GM21390 (cell line): ENCODE measurements around the gene NAALADL1.

Source experiments
- ATAC-seq: cut with Tn5 transposase; IDR thresholded peaks from one replicate; pipeline ENCODE4 v1.9.1; 2021; ENCODE audit not compliant: unreplicated experiment

Gene NAALADL1

DNA sequence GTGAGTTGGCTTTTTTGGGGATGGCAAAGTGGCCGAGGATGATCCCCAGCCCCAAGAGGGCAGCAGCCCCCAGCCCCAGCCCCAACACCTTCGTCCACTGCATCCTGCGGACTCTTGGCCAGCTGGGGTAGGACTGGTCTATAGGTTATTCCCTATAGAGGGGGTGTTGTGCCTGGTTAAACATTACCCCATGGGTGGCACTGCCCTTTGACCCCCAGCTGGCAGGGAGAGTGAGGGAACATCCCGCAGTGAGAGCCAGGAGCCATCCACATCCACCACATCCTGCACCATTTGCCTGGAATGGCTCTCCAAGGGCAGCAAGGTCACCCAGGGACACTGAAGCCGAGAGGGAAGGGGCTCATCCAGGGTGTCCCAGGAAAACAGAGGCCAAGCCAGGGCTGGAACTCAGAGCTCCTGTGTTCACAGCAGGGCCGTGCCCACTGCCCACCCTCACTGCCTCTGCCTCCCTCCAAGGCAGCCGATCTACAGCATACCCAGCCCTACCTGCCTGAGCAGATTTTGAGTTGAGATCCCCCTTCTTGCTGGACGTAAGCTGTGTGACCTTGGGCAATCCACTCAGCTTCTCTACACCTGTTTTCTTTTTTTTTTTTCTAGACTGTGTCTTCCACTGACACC is at the start of gene NAALADL1:
NAALADL1 (minus strand) TSS at position 135 of the 636 bp plus-strand sequence; CDS start at position 103, 32 bp downstream.
- no peak for ATAC-seq

DNA sequence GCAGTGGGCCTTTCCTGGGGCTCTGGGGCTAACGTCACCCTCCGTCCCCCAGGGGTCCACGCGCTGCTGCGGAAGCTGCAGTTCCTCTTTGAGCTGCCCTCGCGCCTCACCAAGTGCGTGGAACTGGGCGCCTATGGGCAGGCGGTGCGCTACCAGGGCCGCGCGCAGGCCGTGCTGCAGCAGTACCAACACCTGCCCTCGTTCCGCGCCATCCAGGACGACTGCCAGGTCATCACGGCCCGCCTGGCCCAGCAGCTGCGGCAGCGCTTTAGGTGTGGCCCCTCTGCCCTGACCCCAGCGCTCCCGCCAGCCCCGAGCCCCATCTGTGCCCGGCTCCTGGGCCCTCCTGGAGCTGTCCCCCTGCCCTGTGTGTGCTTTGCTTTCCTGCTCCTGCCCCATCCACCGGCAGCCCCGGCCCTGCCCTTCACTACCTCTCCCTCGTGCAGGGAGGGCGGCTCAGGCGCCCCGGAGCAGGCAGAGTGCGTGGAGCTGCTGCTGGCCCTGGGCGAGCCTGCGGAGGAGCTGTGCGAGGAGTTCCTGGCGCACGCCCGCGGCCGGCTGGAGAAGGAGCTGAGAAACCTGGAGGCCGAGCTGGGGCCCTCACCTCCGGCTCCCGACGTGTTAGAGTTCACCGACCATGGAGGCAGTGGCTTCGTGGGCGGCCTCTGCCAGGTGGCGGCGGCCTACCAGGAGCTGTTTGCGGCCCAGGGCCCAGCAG is 49.6 kb upstream of the NAALADL1 start:
- no peak for ATAC-seq

DNA sequence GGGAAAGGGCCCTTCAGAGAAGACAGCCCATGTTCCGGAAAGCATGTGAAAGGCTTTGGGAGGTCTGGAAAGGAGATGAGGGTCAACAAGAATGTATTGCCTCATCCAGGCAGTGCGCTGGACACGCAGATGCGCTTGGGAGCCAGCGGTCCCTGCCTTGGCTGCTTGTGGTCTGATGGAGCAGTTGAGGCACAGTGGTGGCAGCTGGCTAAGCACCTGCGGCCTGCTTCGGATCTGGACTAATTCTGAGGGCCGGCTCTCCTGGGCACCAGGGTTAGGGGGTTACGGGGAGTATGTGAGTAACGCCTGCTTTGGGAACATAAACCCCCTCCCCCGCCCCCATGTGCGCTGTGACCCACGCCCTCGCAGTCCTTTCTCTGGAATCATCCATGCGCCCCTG is 48.7 kb upstream of the NAALADL1 start:
- ATAC-seq = no peak

DNA sequence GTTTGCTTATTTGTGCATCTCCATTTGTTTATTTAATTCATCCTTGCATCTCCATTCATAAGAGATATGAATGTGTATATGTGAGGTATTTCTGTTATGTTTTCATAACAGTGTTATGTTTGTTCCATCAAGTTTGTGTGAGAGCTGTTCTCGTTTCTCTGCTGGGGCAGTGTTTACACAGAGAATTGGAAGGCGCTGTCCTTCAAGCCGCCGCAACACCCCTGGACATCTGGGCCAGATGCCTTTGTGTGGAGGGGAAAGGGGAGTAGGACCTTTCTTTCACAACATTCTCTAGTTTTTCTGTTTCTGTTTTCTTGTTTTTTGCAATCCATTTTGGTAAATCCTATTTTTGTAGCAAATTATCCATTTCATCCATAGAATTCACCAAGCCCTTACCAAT is 46.3 kb upstream of the NAALADL1 start:
- ATAC-seq = no peak

DNA sequence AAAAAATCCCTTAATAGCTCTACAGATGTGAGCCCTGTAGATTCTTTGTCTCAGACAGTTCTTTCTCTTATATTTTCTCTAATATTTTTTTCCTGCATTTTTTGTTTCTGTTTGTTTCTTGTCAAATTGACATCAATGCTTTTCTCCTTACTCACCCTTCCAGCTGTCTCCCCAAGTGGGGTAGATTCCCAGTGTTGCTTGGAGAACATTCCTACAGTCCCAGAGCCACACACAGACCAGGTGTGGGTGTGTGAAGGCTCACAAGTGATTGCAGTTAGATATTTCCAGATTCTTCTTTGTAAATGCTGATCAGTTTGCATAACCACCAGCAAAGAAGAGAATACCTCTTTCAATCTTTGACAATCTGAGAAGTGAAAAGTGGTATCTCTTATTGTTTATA is 45.1 kb upstream of the NAALADL1 start:
- ATAC-seq = no peak

GRCh38 chr11:65102142-65103095 is 44.1 kb upstream of the NAALADL1 start:
- no peak for ATAC-seq

- ATAC-seq = no peak
These were observed 42.5 kb upstream of the NAALADL1 start for GRCh38 chr11:65100674-65101350.

DNA sequence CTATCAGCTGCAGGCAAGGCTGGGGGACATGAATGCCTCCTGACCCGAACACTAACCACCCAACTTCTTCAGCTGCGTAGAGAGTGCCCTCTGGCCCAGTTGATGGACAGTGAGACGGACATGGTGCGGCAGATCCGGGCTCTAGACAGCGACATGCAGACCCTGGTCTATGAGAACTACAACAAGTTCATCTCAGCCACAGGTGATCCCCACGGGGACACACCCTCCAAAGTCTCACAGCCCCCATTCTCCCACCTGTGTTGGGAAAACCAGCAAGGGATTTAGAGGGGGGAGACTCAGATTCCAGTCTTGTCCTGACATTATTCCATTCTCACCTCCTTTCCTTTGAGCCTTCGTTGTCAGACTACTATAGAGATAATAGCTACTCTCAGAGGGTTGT is 38.6 kb upstream of the NAALADL1 start:
- ATAC-seq = no peak

DNA sequence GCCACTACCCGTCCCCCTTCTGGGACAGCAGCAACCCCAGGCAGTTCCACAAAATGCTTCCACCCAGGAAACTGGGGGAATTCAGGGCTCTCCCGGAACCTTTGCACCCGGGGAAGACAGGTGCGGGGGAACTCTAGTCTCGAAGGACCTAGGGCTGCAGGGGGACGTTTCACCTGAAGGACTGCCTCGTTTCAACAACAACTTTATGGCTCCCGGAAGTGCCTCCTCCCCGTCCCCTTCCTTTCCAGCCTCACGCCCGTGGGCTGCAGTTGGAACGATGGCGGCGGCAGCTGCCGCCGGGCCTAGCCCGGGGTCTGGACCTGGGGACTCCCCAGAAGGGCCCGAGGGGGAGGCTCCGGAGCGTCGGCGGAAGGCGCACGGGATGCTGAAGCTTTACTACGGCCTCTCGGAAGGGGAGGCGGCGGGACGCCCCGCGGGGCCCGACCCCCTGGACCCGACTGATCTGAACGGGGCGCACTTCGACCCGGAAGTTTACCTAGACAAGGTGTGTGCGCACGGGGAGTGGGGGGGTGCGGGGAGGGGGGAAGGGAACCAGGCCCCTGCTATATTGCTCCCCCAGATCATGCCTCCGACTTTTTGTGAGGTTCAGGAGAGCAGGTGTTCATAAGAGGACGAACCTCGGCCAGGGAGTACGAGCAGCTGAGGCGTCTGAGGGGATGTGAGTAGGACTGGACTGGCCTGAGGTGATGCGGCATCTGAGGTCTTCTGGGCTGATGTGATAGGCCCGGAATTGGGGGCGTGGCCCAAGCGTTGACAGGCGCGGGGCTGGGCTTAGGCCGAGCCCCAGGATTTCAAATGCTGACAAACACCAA is 37.8 kb upstream of the NAALADL1 start, which contains the start of gene VPS51:
VPS51 (plus strand) TSS at position 241 of the 833 bp plus-strand sequence; CDS start at position 278, 37 bp downstream.
- ATAC-seq = peak; percentile 68

DNA sequence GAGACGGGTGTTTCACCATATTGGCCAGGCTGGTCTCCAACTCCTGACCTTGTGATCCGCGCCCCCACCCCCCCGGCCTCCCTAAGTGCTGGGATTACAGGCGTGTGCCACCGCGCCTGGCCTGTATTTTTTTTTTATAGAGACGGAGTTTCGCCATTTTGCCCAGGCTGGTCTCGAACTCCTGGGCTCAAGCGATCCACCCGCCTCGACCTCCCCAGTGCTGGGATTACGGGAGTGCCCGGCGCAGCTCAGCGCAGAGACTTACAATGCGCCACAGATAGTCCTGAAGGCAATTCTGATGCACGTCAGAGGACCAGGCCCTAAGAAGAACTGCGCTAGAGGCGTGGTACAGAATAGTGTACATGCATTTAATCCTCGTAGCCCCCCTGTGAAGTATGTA is 37.1 kb upstream of the NAALADL1 start:
- ATAC-seq = no peak

- no peak for ATAC-seq
These were observed 32.3 kb upstream of the NAALADL1 start for GRCh38 chr11:65090628-65091027.

DNA sequence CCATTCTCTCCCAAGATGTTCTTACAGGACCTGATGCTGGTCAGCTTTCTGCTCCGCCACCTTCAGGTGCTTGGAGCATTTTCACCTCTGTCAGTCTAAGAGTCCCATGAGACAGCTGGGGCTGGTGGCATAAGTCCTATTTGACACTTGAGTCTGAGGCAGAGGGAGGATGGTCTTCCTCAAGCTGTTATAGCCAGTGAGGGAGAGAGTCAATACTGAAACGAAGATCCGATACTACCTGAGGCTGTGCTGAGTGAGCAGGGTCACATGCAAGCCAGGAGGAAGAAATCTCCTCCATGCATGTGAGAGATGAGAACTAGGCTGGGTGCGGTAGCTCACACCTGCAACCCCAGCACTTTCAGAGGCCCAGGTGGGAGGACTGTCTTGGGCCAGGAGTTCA is 31.3 kb upstream of the NAALADL1 start:
- no peak for ATAC-seq

GRCh38 chr11:65087827-65088226 is 29.5 kb upstream of the NAALADL1 start:
- ATAC-seq = no peak

DNA sequence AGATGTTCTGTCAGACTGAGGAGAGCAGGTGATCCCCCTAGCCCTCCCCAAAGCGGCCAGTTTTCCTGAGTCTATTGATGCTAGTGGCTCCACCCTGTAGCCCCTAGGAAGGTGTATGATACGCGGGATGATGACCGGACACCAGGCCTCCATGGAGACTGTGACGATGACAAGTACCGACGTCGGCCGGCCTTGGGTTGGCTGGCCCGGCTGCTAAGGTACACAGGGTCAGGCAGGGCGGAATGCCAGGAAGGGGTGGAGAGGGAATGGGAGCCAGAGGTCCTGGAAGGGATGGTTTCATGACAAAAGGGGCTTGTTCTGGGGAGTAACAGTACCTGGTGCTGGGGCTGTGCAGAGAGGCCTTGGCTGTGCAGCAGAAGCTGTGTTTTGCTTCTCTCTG is 28.9 kb upstream of the NAALADL1 start:
- ATAC-seq = no peak

DNA sequence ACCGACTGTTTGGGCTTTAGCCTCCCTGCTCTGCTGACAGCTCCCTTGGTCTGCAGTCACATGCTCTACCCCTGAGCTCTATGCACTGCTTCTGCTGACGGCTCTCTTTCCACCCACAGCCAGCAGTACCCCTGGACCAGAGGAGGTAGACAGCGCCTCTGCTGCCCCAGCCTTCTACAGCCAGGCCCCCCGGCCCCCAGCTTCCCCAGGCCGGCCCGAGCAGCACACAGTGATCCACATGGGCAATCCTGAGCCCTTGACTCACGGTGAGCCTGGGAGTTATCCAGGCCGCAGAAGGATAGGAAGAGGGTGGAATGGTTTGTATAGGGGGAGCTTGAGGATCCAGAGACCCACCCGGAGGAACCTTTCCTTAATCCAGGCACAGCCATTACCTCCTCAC is 28.5 kb upstream of the NAALADL1 start:
- no peak for ATAC-seq

DNA sequence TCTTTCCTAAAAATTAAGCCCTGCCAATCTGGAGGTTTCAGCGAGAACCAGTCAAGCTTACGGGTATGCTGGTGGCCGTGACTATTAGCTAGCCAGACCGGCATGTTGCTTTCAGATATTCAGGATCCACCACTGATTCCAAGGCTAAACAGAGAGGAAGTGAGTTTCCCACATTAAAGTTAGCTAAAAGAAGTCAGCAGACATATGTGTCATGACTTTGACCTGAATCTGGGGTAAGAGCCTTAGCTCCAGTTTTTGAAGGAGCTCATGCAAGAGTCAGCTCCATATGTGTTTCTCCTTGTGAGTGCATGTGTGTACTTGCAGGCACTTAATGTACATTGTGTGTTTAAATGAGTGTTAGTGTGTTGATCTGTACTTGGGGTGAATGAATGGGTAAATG is 27.1 kb upstream of the NAALADL1 start:
- no peak for ATAC-seq

DNA sequence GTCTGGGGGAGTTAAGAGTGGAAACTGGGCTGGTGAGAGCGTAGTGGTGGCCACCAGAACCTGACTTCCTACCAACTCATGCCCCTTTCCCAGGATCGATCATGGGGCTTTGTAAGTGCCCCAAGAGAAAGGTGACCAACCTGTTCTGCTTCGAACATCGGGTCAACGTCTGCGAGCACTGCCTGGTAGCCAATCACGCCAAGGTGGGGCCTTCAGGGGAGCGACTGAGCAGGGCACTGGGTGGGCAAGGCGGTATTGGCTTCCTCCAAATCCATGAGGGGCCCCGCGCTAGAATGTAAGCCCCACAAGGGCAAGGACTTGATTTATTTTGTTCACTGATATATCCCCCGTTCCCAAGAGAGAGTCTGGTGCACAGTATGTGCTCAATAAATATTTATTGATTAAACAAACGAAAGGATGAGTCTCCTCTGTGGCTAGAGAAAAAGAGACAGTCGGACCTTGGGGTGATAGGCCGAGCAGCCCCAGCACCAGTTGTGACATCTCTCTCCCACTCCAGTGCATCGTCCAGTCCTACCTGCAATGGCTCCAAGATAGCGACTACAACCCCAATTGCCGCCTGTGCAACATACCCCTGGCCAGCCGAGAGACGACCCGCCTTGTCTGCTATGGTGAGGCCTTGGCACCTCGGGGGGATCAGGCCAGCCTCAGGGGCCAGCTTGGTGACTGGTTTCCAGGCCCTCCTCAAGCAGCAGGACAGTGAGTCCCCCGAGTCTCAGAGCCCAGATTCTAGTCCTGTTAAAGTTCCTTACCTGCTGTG is 26.4 kb upstream of the NAALADL1 start:
- no peak for ATAC-seq

DNA sequence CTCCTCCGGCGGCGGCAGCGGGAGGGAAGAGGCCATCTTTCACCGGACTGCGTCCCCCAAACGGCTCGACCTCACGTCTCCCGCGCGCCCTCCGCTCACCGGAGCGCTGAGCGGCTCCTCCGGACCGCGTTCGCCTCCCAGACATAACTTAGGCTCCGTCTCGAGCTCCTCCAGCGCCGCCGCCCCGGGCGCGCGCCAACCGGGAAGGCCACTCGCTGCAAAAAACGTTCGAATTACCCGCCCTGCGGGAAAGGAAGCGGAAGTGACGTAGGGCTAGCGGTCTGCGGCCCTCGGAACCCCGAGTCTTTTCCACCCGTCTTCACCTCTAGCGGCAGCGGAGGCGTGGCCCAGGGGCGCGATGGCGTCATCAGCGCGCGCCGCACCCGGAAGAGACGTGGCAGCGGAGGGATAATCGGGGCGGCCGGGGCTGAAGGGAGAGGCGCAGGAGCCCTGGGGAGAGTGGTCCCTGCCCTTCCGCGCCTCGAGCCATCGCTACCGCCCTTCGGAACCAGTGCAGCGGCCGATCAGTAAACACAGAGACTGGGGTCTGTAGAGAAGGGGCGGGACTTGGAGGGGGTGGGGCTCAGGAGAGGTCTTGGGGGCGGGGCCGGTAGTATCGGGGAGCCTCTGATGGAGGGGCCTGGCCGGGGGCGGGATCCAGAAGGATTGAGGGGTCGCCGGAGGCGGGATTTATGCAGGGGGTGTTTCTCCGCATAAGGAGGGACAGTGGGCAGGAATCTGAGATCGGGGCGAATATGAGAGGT is 25.7 kb upstream of the NAALADL1 start, which contains the start of the genes CDCA5 and ZFPL1:
CDCA5 (minus strand) TSS at position 207 of the 764 bp plus-strand sequence; CDS start at position 145, 62 bp downstream.
ZFPL1 (plus strand) TSS at position 389 of the 764 bp plus-strand sequence. CDS start 477 bp downstream, outside the sequence.
- ATAC-seq = peak; percentile 67
